Measurements from ENCODE around the gene PIK3R3.

Gene PIK3R3

GRCh38 chr1:46130121-46130520 lies 2.3 kb downstream of the PIK3R3 start:
- H3K4me3 ChIP-seq (ENCODE audit: low read depth, low read length), result peak overlapping the region; percentile 83
- TF ChIP-seq CTCF (IDR thresholded peaks at IDR 0.05; ENCODE audit: low read depth, low read length, missing control alignments), result peak; percentile 7
- DNase-seq (ENCODE audit: low read depth), result no peak

GRCh38 chr1:46128344-46128743 lies 4.1 kb downstream of the PIK3R3 start:
- H3K4me3 ChIP-seq (ENCODE audit: low read depth, low read length), result no peak overlapping the region
- no peak for DNase-seq (ENCODE audit: low read depth)
- no peak for TF ChIP-seq CTCF (IDR thresholded peaks at IDR 0.05; ENCODE audit: low read depth, low read length, missing control alignments)

GRCh38 chr1:46118856-46119255 lies 13.6 kb downstream of the PIK3R3 start:
- TF ChIP-seq CTCF (IDR thresholded peaks at IDR 0.05; ENCODE audit: low read depth, low read length, missing control alignments), result no peak
- DNase-seq (ENCODE audit: low read depth), result no peak
- no peak overlapping the region for H3K4me3 ChIP-seq (ENCODE audit: low read depth, low read length)

GRCh38 chr1:46117810-46118494 lies 14.5 kb downstream of the PIK3R3 start:
- no peak for TF ChIP-seq CTCF (IDR thresholded peaks at IDR 0.05; ENCODE audit: low read depth, low read length, missing control alignments)

GRCh38 chr1:46114925-46115603 lies 17.4 kb downstream of the PIK3R3 start:
- no peak for DNase-seq (ENCODE audit: low read depth)
- no peak for TF ChIP-seq CTCF (IDR thresholded peaks at IDR 0.05; ENCODE audit: low read depth, low read length, missing control alignments)
- no peak overlapping the region for H3K4me3 ChIP-seq (ENCODE audit: low read depth, low read length)

More at GRCh38 chr1:46117810-46118494, 14.5 kb downstream of the PIK3R3 start:
- no peak overlapping the region for H3K4me3 ChIP-seq (ENCODE audit: low read depth, low read length)
- DNase-seq (ENCODE audit: low read depth), result no peak

- H3K4me3 ChIP-seq (ENCODE audit: low read depth, low read length), result no peak overlapping the region
- DNase-seq (ENCODE audit: low read depth), result no peak
- no peak for TF ChIP-seq CTCF (IDR thresholded peaks at IDR 0.05; ENCODE audit: low read depth, low read length, missing control alignments)
Measured at GRCh38 chr1:46113948-46114347, 18.5 kb downstream of the PIK3R3 start.

Data from GM12864 (cell line).